Measurements from ENCODE around the gene ONECUT3.

DNA sequence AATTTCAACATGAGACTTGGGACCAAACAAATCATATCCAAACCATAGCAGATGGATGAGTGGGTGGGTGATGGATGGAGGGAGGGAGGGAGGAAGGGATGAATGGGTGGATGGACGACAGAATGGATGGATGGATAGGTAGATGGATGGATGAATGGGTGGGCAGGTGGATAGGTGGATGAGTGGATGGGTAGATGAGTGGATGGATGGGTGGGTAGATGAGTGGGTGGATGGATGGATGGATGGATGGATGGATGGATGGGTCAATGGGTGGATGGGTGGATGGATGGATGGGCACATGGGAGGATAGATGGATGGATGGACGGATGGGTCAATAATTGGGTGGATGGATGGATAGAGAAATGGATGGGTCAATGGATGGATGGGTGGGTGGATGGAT is 47.9 kb upstream of the ONECUT3 start:
- TF ChIP-seq, protein P1, sequence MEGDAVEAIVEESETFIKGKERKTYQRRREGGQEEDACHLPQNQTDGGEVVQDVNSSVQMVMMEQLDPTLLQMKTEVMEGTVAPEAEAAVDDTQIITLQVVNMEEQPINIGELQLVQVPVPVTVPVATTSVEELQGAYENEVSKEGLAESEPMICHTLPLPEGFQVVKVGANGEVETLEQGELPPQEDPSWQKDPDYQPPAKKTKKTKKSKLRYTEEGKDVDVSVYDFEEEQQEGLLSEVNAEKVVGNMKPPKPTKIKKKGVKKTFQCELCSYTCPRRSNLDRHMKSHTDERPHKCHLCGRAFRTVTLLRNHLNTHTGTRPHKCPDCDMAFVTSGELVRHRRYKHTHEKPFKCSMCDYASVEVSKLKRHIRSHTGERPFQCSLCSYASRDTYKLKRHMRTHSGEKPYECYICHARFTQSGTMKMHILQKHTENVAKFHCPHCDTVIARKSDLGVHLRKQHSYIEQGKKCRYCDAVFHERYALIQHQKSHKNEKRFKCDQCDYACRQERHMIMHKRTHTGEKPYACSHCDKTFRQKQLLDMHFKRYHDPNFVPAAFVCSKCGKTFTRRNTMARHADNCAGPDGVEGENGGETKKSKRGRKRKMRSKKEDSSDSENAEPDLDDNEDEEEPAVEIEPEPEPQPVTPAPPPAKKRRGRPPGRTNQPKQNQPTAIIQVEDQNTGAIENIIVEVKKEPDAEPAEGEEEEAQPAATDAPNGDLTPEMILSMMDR (IDR thresholded peaks at IDR 0.05), result no peak
- no peak for TF ChIP-seq EZH2 (IDR thresholded peaks at IDR 0.05)
